ENCODE results near the gene ETS1.

Gene ETS1

GRCh38 chr11:128517451-128518230, 69.7 kb downstream of the ETS1 start:
- no peak for DNase-seq (ENCODE audit: low read depth in 1 of 2, low spot score in 1 of 2)
- TF ChIP-seq SPI1 (IDR thresholded peaks at IDR 0.05; ENCODE audit: borderline replicate concordance, low read depth) (no peak), REST (IDR thresholded peaks at IDR 0.05; ENCODE audit: insufficient replicate concordance, low read depth) (no peak), POLR2AphosphoS5 (IDR thresholded peaks at IDR 0.05; ENCODE audit: low read depth) (no peak), GABPA (IDR thresholded peaks at IDR 0.05; ENCODE audit: low read depth) (no peak), CTCF (IDR thresholded peaks at IDR 0.05; ENCODE audit: insufficient read depth, low read length) (no peak)
- Histone ChIP-seq H3K27me3 (ENCODE audit: insufficient read depth, poor library complexity, severe bottlenecking) (peaks cover 61% of the 10 kb centered on the region), H3K4me3 (replicated peaks; ENCODE audit: insufficient read depth, low read length) (no peak overlapping the region), H3K27ac (replicated peaks) (no peak overlapping the region)

- no peak for DNase-seq (ENCODE audit: low read depth in 1 of 2, low spot score in 1 of 2)
- Histone ChIP-seq H3K27me3 (ENCODE audit: insufficient read depth, poor library complexity, severe bottlenecking) (peaks cover 61% of the 10 kb centered on the region), H3K27ac (replicated peaks) (no peak overlapping the region), H3K4me3 (replicated peaks; ENCODE audit: insufficient read depth, low read length) (no peak overlapping the region)
- TF ChIP-seq CTCF (IDR thresholded peaks at IDR 0.05; ENCODE audit: insufficient read depth, low read length) (no peak), GABPA (IDR thresholded peaks at IDR 0.05; ENCODE audit: low read depth) (no peak), REST (IDR thresholded peaks at IDR 0.05; ENCODE audit: insufficient replicate concordance, low read depth) (no peak), POLR2AphosphoS5 (IDR thresholded peaks at IDR 0.05; ENCODE audit: low read depth) (no peak), SPI1 (IDR thresholded peaks at IDR 0.05; ENCODE audit: borderline replicate concordance, low read depth) (no peak)
Measured at GRCh38 chr11:128516886-128517285, 70.5 kb downstream of the ETS1 start.

- Histone ChIP-seq H3K4me3 (replicated peaks; ENCODE audit: insufficient read depth, low read length) (no peak overlapping the region), H3K27me3 (ENCODE audit: insufficient read depth, poor library complexity, severe bottlenecking) (peaks cover 55% of the 10 kb centered on the region), H3K27ac (replicated peaks) (no peak overlapping the region)
- DNase-seq (ENCODE audit: low read depth in 1 of 2, low spot score in 1 of 2): no peak
- TF ChIP-seq POLR2AphosphoS5 (IDR thresholded peaks at IDR 0.05; ENCODE audit: low read depth) (no peak), SPI1 (IDR thresholded peaks at IDR 0.05; ENCODE audit: borderline replicate concordance, low read depth) (no peak), GABPA (IDR thresholded peaks at IDR 0.05; ENCODE audit: low read depth) (no peak), REST (IDR thresholded peaks at IDR 0.05; ENCODE audit: insufficient replicate concordance, low read depth) (no peak), CTCF (IDR thresholded peaks at IDR 0.05; ENCODE audit: insufficient read depth, low read length) (no peak)
Measured at GRCh38 chr11:128515826-128516778, 71.3 kb downstream of the ETS1 start.

Data from HL-60 (cell line).